GM23338 (cell line): ENCODE measurements around the gene MYCN. TPM values are rescaled to one million over a fixed set of nuclear protein-coding genes. Genes with fewer than 3 reads are reported as not detected.

Experiments used
- ATAC-seq: fragments of 200-7000 bp; cut with Tn5 transposase; 3 replicates; pipeline ENCODE4 v1.9.1; 2020
- DNase-seq: peaks from one replicate; pipeline ENCODE4 v3.0.0-alpha.2; 2015; ENCODE audit warnings: low spot score
- H2AFZ ChIP-seq: fragments of 200-600 bp; sonication (generic); 2 replicates; pipeline ENCODE4 v1.8.0; 2016; ENCODE audit warnings: antibody characterized with exemption, mild to moderate bottlenecking, moderate library complexity
- H3F3A ChIP-seq: fragments of 200-600 bp; sonication (generic); replicated peaks from 2 replicates; pipeline ENCODE4 v1.8.0; 2017; ENCODE audit warnings: antibody characterized with exemption, mixed run types, low read depth
- H3K27ac ChIP-seq: fragments of 200-600 bp; sonication (generic); 2 replicates; pipeline ENCODE4 v1.6.1; 2016; ENCODE audit warnings: low read depth
- H3K27me3 ChIP-seq: fragments of 200-600 bp; sonication (generic); 2 replicates; pipeline ENCODE4 v1.8.0; 2016; ENCODE audit warnings: mild to moderate bottlenecking, mixed run types, moderate library complexity; ENCODE audit not compliant: insufficient read depth
- H3K36me3 ChIP-seq: fragments of 200-600 bp; sonication (generic); 2 replicates; pipeline ENCODE4 v1.8.0; 2016; ENCODE audit warnings: mild to moderate bottlenecking; ENCODE audit not compliant: insufficient read depth
- H3K4me1 ChIP-seq: fragments of 200-600 bp; sonication (generic); 2 replicates; pipeline ENCODE4 v1.8.0; 2016; ENCODE audit warnings: mild to moderate bottlenecking, moderate library complexity; ENCODE audit not compliant: insufficient read depth
- H3K4me2 ChIP-seq: fragments of 200-600 bp; sonication (generic); 2 replicates; pipeline ENCODE4 v1.7.1; 2017; ENCODE audit warnings: mixed run types
- H3K4me3 ChIP-seq: fragments of 200-600 bp; sonication (generic); 2 replicates; pipeline ENCODE4 v1.6.1; 2016; ENCODE audit warnings: mixed run types
- H3K79me2 ChIP-seq: fragments of 200-600 bp; sonication (generic); replicated peaks from 2 replicates; pipeline ENCODE4 v1.8.0; 2017; ENCODE audit warnings: mild to moderate bottlenecking; ENCODE audit not compliant: insufficient read depth
- H3K9me2 ChIP-seq: fragments of 200-600 bp; sonication (generic); 2 replicates; pipeline ENCODE4 v1.8.0; 2017; ENCODE audit not compliant: insufficient read depth
- H4K20me1 ChIP-seq: fragments of 200-600 bp; sonication (generic); replicated peaks from 2 replicates; pipeline ENCODE4 v1.8.0; 2017; ENCODE audit warnings: mild to moderate bottlenecking; ENCODE audit not compliant: insufficient read depth
- H3K27ac Mint-ChIP-seq: 2 replicates; pipeline ENCODE4 v1.8.0; 2020; ENCODE audit warnings: inconsistent platforms, mild to moderate bottlenecking, moderate library complexity, mixed read lengths
- H3K27me3 Mint-ChIP-seq: 3 replicates; pipeline ENCODE4 v1.8.0; 2022; ENCODE audit warnings: low read depth, mild to moderate bottlenecking, moderate library complexity, mixed read lengths, inconsistent platforms; ENCODE audit not compliant: insufficient read depth, poor library complexity
- H3K36me3 Mint-ChIP-seq: 3 replicates; pipeline ENCODE4 v1.8.0; 2021; ENCODE audit warnings: low read depth, mild to moderate bottlenecking, inconsistent platforms, moderate library complexity, mixed read lengths
- H3K4me1 Mint-ChIP-seq: 3 replicates; pipeline ENCODE4 v1.8.0; 2020; ENCODE audit warnings: mild to moderate bottlenecking, inconsistent platforms, mixed read lengths
- H3K4me3 Mint-ChIP-seq: 3 replicates; pipeline ENCODE4 v1.8.0; 2021; ENCODE audit warnings: moderate library complexity, mild to moderate bottlenecking, inconsistent platforms, mixed read lengths
- H3K9me3 Mint-ChIP-seq: 3 replicates; pipeline ENCODE4 v1.8.0; 2020; ENCODE audit warnings: moderate library complexity, mild to moderate bottlenecking, inconsistent platforms, mixed read lengths
- CREB1 ChIP-seq: fragments of 250-450 bp; sonication (Bioruptor Pico); IDR thresholded peaks from 2 replicates; pipeline ENCODE4 v1.5.0; 2020; ENCODE audit warnings: low read depth, mild to moderate bottlenecking, moderate library complexity
- CTCF ChIP-seq, 2 experiments: fragments of 200-600 bp in 1 of 2; sonication (generic) in 1 of 2; conservative IDR thresholded peaks; 2 replicates each; pipeline versions ENCODE4 v1.5.1 to v1.6.1; 2016 to 2017; ENCODE audit warnings: antibody characterized with exemption in 2 of 2, low read depth in 2 of 2, mild to moderate bottlenecking in 2 of 2, moderate library complexity in 1 of 2
- ETS1 ChIP-seq: IDR thresholded peaks from 2 replicates; pipeline ENCODE4 v1.6.1; 2016; ENCODE audit warnings: antibody characterized with exemption
- EZH2 ChIP-seq: fragments of 200-600 bp; sonication (generic); IDR thresholded peaks from one replicate; pipeline ENCODE4 v1.8.0; 2017; ENCODE audit warnings: antibody characterized with exemption, mild to moderate bottlenecking, low read depth; ENCODE audit not compliant: unreplicated experiment
- EZH2phosphoT487 ChIP-seq: fragments of 200-600 bp; sonication (generic); IDR thresholded peaks from one replicate; pipeline ENCODE4 v1.8.1; 2018; ENCODE audit warnings: antibody characterized with exemption; ENCODE audit not compliant: unreplicated experiment
- JUNB ChIP-seq: IDR thresholded peaks from one replicate; pipeline ENCODE4 v1.6.1; 2016; ENCODE audit warnings: antibody characterized with exemption; ENCODE audit not compliant: unreplicated experiment
- NANOG ChIP-seq: IDR thresholded peaks from 2 replicates; pipeline ENCODE4 v1.6.1; 2016; ENCODE audit warnings: antibody characterized with exemption, borderline replicate concordance
- POLR2AphosphoS5 ChIP-seq: IDR thresholded peaks from 2 replicates; pipeline ENCODE4 v1.6.1; 2016; ENCODE audit warnings: antibody characterized with exemption, low read depth
- REST ChIP-seq: IDR thresholded peaks from one replicate; pipeline ENCODE4 v1.6.1; 2018; ENCODE audit warnings: antibody characterized with exemption; ENCODE audit not compliant: unreplicated experiment
- STAT1 ChIP-seq: IDR thresholded peaks from one replicate; pipeline ENCODE4 v1.6.1; 2016; ENCODE audit warnings: antibody characterized with exemption; ENCODE audit not compliant: unreplicated experiment
- ZNF114 ChIP-seq: fragments of 250-450 bp; sonication (Bioruptor Pico); IDR thresholded peaks from 2 replicates; pipeline ENCODE4 v1.5.0; 2020; ENCODE audit warnings: mild to moderate bottlenecking, moderate library complexity
- ZNF331 ChIP-seq: fragments of 250-450 bp; sonication (Bioruptor Pico); IDR thresholded peaks from 2 replicates; pipeline ENCODE4 v1.5.0; 2020; ENCODE audit warnings: low read depth, mild to moderate bottlenecking, moderate library complexity
- ZNF462 ChIP-seq: fragments of 250-450 bp; sonication (Bioruptor Pico); IDR thresholded peaks from 2 replicates; pipeline ENCODE4 v1.5.0; 2020; ENCODE audit warnings: mild to moderate bottlenecking, moderate library complexity
- polyA plus RNA-seq: library from polyadenylated mRNA; unstranded; fragments of >200 nt; fragmentation: Nextera tagmentation; extraction: Ambion mirVana; gene quantifications from 2 replicates; pipeline ENCODE4 v1.2.1, GENCODE V29; 2016
- total RNA-seq: library from RNA; depleted of rRNA; stranded (reverse); fragments of >200 nt; shearing (Covaris generic); gene quantifications from 2 replicates; pipeline ENCODE4 v1.2.3, GENCODE V29; 2014

MYCN gene
- total and polyA plus RNA-seq, 2 experiments from 2014 or later, result 50.8 to 145 TPM

- no peak for DNase-seq
- no peaks in the 10 kb centered on the region for H3K27me3 ChIP-seq
- H4K20me1 ChIP-seq, result no peaks in the 10 kb centered on the region
- Mint-ChIP-seq H3K36me3 (no peaks in the 10 kb centered on the region), H3K4me1 (peaks cover 51% of the 10 kb centered on the region), H3K27ac (no peak overlapping the region), H3K4me3 (no peak overlapping the region), H3K9me3 (no peaks in the 10 kb centered on the region), H3K27me3 (peaks cover 4% of the 10 kb centered on the region)
- TF ChIP-seq ETS1 (no peak), ZNF331 (no peak), CREB1 (no peak), EZH2 (no peak), NANOG (no peak), STAT1 (no peak), JUNB (no peak), EZH2phosphoT487 (no peak), REST (no peak), POLR2AphosphoS5 (no peak), ZNF114 (CRISPR knock-in tag) (no peak), ZNF462 (CRISPR knock-in tag) (no peak), CTCF (conservative IDR thresholded peaks at IDR 0.05; ENCODE audit: low read depth in 2 of 2) (no peak)
- peaks cover 14% of the 10 kb centered on the region for H3F3A ChIP-seq
- H3K4me3 ChIP-seq, result no peak overlapping the region
- peaks cover 11% of the 10 kb centered on the region for H3K4me1 ChIP-seq
- no peak for ATAC-seq
- no peak overlapping the region for H3K27ac ChIP-seq
- no peaks in the 10 kb centered on the region for H3K9me2 ChIP-seq
- no peak overlapping the region for H3K4me2 ChIP-seq
- H2AFZ ChIP-seq, result no peak overlapping the region
- no peaks in the 10 kb centered on the region for H3K79me2 ChIP-seq
- no peaks in the 10 kb centered on the region for H3K36me3 ChIP-seq
These were observed 13.7 kb downstream of the MYCN start for GRCh38 chr2:15953891-15954680.
